GM19099 (cell line): ENCODE measurements around the gene CTNNA3.

Source experiments
- POLR2A ChIP-seq: IDR thresholded peaks from 3 replicates; pipeline ENCODE4 v1.6.1; 2011; ENCODE audit warnings: low read depth; ENCODE audit not compliant: insufficient read length; ENCODE audit errors: extremely low read depth

CTNNA3 gene

DNA sequence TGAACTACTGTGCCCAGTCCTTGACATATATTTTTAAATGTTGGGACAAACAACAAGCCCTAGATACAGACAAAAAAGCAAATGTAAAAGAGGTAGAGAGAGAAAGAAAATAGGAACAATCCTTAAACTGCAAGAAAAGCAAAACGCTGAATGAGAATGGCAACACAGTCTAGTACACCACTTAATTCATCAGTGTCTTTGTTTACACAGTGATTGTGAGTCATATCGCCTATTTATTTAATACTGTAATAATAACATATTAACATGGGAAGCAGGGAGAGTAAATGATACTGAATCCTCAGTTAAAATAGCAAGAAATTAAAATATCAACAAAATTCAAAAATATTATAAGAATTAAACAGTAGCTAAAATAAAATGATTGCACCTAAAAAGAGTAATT lies 780.0 kb downstream of the CTNNA3 start:
- no peak for TF ChIP-seq POLR2A

DNA sequence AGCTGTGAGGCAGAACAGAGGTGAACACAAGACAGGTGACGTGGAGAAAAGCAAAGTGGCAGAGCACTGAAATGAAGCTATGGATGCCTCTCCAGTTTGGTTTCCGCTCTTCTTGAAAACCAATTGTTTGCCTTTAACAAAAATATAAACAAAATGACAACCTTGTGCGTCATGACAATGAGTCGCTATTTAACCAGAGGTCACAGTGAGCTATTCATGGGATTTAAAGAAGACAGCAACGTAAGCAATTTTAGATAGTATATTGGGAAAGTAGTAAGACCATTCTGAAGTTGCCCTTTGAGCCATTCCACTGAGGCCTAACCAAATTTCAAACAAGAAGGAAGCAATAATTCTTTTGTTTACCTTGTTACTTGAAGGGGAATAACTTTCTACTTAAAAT lies 785.3 kb downstream of the CTNNA3 start:
- no peak for TF ChIP-seq POLR2A

DNA sequence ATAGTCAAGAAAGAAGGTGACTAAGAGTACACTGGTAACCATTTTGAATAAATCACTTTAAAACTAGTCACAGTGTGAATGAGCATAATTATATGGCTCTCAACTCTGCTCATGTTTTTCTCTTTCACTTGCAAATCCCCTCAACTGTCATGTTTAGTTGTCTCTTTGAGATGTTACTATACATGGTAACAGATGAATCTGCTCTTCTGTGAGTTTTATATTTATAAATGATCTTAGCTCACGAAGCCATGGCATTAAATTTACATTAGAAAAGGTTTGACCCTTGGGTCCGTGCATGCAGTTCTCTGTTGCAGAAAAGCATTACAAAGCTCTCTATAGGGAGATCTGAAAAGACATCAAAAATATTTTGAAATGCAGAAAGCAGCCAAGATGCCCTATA lies 803.1 kb downstream of the CTNNA3 start:
- TF ChIP-seq POLR2A = no peak

DNA sequence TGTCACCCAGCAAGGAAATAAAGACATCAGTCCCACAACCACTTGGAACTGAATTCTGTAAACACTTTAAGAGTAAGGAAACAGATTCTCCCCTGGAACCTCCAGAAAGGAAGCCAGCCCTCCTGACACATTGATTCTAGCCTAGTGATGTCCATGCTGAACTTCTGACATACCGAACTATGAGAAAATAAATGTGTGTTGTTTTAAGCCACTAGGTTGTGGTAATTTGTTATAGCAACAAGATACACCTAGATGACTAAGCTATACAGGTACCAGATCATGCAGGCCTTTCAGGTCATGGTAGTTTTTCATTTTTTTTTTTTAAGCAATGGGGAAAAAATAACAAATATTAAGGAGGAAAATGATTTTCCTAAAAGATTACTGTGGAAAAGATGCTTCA lies 807.8 kb downstream of the CTNNA3 start:
- TF ChIP-seq POLR2A = no peak

DNA sequence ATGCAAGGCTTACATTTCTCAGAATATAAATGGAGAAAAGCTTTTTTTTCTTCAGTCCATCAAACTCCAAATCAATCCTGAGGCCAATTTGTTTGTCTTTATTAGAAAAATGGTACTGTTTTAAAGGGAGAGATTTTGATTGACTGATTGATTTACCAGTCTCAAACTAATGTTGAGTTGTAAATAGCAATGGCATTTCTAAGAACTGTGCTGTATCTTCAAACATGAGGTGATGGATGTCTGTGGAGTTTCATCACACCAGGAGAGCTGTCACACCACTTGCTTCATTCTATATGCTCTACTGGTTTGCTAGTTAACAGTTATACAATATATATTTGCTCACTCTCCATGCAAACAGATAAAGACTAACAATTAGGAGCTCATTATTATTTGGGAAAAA lies 809.1 kb downstream of the CTNNA3 start:
- TF ChIP-seq POLR2A = no peak

DNA sequence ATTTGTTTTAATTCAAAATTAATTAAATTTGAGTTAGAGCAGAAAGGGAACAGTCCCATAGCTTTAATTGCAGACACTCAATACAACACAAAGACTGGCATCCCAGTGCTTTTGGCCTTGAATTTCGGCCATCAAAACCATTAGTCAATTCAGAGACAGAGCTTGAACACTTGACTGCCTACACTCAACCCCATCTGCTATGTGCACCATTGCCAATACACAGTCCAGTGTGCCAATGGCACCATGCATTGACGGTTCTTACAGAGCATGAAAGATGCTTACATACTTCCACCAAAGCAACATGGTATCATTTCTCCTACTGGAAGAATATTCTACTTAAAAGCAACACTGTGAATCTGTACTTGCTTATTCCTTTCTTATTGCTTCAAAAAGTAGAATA lies 813.7 kb downstream of the CTNNA3 start:
- no peak for TF ChIP-seq POLR2A

DNA sequence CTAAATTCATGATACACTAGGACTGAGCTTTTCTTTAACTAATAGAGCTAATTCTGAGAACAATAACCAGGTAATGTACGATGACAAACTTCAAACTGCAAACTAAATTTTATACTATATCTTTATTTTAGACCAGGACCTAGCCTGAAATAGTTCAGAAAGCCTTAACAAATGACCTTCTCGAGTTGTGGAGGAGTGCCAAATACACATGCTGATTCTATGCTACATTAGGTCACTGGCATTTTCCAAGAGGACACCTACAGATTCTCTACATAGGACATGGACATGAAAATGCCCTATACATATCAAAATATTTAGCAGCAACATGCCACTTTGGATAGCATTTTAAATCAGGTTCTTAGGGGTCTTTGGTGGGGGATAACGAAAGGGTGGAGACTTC lies 814.2 kb downstream of the CTNNA3 start:
- TF ChIP-seq POLR2A = no peak

DNA sequence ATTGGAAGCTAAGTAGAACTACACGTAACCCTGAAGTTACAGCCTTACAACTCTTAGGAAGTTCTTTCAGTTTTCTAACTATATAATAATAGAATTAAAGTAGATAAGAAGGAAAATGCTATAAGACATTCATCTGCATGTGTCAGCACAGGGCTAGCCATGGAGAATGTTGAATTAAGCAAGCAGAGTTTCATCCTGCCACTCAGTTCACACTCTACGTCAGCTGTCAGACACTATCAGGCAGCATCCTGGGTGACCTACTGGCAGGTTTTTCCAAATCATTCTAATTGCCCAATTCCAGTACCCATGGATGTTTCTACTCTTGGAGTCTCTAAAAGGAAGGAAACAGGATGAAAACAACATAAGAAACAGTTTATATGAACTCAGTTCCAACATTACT lies 815.2 kb downstream of the CTNNA3 start:
- TF ChIP-seq POLR2A = no peak

DNA sequence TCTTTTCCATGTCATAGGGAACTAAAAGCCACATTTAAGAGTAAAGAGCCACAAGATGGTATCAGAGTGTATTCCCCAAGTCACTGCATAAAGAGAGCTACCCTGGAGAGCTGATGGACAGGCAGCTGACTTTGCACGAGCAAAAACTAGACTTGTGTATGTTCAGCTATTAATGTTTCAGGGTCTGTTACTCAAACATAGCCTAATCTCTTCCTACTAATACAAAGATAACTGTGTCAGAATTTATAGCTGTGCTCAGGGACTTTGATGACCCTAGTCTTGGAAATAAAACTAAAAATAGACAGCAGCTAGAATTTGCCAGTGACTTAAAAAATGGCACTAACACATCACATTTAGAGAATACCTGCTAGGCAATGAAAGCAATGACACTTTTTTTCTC lies 815.7 kb downstream of the CTNNA3 start:
- no peak for TF ChIP-seq POLR2A

DNA sequence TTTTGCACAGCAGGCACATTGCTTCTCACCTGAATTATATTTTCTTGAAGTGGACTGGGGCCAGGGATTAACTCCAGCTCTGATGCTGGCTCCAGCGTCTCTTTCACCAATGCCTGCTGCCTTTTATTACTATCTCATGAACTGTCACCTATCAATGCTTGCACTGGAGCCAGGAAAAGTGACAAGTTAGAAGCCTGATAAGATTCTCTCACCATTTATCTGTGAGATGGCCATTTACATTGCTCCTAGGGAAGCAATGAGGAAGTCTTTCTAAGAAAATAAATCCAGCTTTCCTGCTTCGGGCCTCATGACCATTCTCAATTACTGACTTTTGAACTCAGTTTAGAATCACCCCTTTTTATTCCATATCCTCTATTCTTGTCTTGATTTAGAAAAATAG lies 818.6 kb downstream of the CTNNA3 start:
- TF ChIP-seq POLR2A = no peak

DNA sequence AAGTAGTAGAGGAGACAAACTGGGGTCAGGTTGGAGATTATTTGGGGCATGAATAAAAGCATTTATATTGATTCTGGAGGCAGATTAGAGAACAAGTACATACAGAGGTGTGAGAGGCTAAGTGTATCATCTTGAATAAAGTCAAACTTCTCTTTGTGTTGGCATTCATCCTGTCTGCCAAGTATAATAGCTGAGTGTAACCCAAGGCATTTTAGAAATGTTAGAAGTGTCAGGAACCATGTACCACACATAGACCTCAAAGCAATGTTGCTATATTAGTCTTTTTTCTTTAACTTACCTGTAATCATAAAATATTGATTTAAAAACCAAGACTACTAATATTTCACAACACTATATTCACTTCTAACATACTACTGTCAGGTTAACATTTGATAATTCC lies 826.4 kb downstream of the CTNNA3 start:
- no peak for TF ChIP-seq POLR2A

DNA sequence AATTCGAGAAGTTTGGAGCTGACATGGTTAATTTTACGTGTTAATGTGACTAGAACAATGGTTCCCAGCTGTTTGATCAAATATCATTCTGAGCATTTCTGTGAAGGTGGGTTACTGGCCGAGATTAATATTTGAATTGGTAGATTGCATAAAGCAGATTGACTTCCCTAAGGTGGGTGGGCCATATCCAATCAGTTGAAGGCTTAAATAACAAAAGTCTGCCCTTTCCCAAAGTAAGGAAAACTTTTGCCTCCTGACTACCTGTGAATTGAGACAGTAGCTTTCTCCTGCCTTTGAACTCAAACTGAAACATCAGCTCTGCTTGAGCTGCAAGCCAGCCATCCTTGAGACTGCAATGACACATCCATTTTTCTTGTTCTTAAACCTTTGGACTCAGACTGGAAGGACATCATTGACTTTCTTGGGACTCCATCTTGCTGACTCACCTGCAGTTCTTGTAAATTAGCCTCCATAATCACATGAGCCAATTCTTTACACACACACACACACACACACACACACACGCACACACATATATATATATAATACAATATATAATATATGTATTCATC lies 833.2 kb downstream of the CTNNA3 start:
- TF ChIP-seq POLR2A = no peak

DNA sequence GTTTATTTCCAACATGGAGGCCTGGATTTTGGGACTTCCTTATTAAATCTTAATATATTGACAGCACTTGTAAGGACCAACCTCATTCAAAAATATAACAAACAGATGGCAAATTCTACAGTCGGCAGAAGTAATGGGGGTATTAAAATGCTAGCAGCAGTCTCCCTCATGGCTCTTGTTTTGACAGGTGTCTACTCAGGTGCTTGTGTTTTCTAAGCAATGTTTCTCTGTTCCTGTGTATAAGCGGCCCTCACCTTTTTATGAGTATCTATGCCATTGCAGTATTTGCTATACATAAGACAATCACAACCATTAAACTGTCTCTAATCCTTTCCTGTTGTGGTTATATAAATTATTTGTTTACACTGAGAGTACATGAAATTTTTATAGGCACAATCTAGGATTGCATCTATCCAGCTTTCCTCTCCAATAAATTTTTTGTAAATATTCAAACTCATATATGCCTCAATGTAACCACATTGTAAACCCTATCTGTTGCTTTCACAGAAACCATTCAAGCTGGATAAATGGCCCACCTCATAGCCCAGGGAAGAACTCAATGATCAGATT lies 835.5 kb downstream of the CTNNA3 start:
- no peak for TF ChIP-seq POLR2A

DNA sequence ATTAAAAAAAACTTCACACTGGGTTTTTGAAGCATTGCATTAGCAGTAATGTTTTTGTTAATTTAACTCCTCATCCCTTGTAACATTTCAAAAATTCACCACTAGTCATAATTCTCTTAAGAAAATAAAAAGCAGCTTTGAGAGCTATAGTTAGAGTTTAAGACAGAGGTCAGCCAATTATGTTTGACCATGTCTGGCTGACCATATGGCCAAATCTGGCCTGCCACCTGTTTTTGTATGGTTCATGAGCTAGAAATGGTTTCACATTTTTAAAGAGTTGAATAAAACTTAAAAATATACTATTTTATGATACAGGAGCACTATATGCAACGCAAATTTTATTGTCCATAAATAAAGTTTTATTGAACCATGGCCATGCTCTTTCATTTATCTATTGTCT lies 843.2 kb downstream of the CTNNA3 start:
- TF ChIP-seq POLR2A = no peak

DNA sequence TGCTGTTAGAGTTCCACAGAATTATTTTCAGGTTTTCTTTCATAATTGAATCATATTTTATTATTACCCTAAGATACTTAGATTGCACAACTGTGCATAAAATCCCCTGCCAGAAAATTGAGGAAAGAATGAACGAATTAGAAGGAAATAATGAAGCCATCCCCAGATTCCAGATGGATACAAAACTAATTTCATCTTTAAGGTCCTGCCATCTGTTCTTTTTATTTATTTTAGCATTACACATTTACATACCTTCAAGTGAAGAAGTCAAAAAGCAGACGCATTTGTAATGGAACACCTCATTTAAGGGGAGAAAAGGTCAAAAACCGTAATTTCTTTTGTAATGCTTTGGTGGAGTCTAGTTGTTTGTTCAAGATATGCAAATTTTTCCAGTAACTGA lies 847.1 kb downstream of the CTNNA3 start:
- TF ChIP-seq POLR2A = no peak

DNA sequence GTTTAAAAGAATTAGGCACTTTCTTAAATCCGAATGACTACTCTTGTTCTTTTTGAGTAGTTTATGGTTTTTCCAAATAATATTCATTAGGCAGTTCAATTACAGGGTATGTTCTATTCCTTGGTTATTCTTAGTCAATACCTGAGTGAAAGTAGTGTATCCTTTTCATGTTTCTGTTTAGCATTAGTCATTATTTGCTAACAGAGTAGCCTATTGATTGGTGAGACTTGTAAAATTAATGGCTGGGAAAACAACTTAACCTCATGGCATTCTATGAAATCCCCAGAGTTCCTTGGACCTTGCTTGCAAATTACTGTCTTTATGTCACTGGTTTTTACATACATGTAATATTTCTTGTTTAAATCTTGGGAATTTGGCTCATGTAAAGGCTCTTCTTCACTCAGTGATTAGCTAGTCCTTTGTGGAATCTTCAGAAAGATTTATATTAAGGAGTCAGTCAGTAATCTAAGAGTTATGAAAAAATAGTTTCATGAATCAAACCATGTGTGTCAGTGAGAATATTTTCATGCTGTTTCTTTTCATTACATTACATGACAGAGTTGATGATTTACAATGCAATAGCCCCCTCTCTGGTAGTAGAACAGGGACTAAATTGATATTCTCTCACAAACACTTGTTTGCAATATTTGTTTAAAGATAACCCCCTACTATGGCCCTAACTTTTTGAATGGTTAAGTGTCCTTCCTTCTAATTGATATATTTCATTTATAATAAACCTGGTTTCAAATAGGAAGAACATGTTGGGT lies 851.6 kb downstream of the CTNNA3 start:
- TF ChIP-seq POLR2A = no peak
